ENCODE measurements around the gene SPPL3. TPM values are rescaled to one million over a fixed set of nuclear protein-coding genes. Genes with fewer than 3 reads are reported as not detected.
A peak's percentile ranks its signal among the peaks of the same experiment; 100 is the strongest.

Gene SPPL3
- total and polyA plus RNA-seq, 8 donors = 44.5 to 76.2 (median 68.1) TPM

GRCh38 chr12:120851444-120851843, 52.7 kb downstream of the SPPL3 start:
- Histone ChIP-seq H3K36me3 (no peaks in the 10 kb centered on the region), H3K27ac (no peak overlapping the region), H3K27me3 (no peaks in the 10 kb centered on the region), H3K4me3 (no peak overlapping the region), H3K9me3 (no peaks in the 10 kb centered on the region), H3K4me1 (peaks cover 12 to 83% of the 10 kb centered on the region in 2 donors)
- no peak for TF ChIP-seq CTCF (IDR thresholded peaks at IDR 0.05)
- DNase-seq (no peak), ATAC-seq (no peak)
- intact Hi-C loops (cut with DNase I) = no loop called here

GRCh38 chr12:120849765-120850164, 54.4 kb downstream of the SPPL3 start:
- ATAC-seq = peak; percentile 81
- H3K36me3 ChIP-seq = no peaks in the 10 kb centered on the region
- H3K27me3 ChIP-seq = no peaks in the 10 kb centered on the region
- intact Hi-C loops (cut with DNase I) = no loop called here
- H3K4me3 ChIP-seq = no peak overlapping the region
- H3K27ac ChIP-seq = peak overlapping the region in 1 of 2 donors; percentile 43
- no peak for TF ChIP-seq CTCF (IDR thresholded peaks at IDR 0.05)
- H3K4me1 ChIP-seq = peaks cover 12 to 73% of the 10 kb centered on the region in 2 donors
- peak in 1 of 4 donors; percentile 40 for DNase-seq
- no peaks in the 10 kb centered on the region for H3K9me3 ChIP-seq

GRCh38 chr12:120847814-120848213, 56.3 kb downstream of the SPPL3 start:
- Histone ChIP-seq H3K36me3 (no peaks in the 10 kb centered on the region), H3K4me3 (no peak overlapping the region), H3K4me1 (peaks cover 12 to 62% of the 10 kb centered on the region in 2 donors), H3K27ac (no peak overlapping the region), H3K9me3 (no peaks in the 10 kb centered on the region), H3K27me3 (no peaks in the 10 kb centered on the region)
- ATAC-seq (no peak), DNase-seq (no peak)
- intact Hi-C loops (cut with DNase I) = no loop called here
- TF ChIP-seq CTCF (IDR thresholded peaks at IDR 0.05) = no peak

GRCh38 chr12:120847392-120847791, 56.8 kb downstream of the SPPL3 start:
- ATAC-seq (no peak), DNase-seq (no peak)
- Histone ChIP-seq H3K4me3 (no peak overlapping the region), H3K27ac (no peak overlapping the region), H3K4me1 (peaks cover 12 to 63% of the 10 kb centered on the region in 2 donors), H3K36me3 (no peaks in the 10 kb centered on the region), H3K9me3 (no peaks in the 10 kb centered on the region), H3K27me3 (no peaks in the 10 kb centered on the region)
- TF ChIP-seq CTCF (IDR thresholded peaks at IDR 0.05) = no peak
- intact Hi-C loops (cut with DNase I) = no loop called here

GRCh38 chr12:120846721-120847120, 57.4 kb downstream of the SPPL3 start:
- H3K9me3 ChIP-seq = no peaks in the 10 kb centered on the region

More at GRCh38 chr12:120846721-120847120, 57.4 kb downstream of the SPPL3 start:
- peaks cover 12 to 65% of the 10 kb centered on the region in 2 donors for H3K4me1 ChIP-seq
- H3K4me3 ChIP-seq = no peak overlapping the region
- DNase-seq = no peak
- no peaks in the 10 kb centered on the region for H3K36me3 ChIP-seq
- ATAC-seq = no peak
- H3K27me3 ChIP-seq = no peaks in the 10 kb centered on the region
- intact Hi-C loops (cut with DNase I) = no loop called here
- H3K27ac ChIP-seq = no peak overlapping the region
- no peak for TF ChIP-seq CTCF (IDR thresholded peaks at IDR 0.05)
